C1 segment of cervical spinal cord (tissue), 14 donors: Measurements from ENCODE around the gene GOLGA6L10.
"Not testable (repeated sequence)": the region's sequence is repeated elsewhere in the genome, so short reads cannot be mapped to it uniquely, and the experiment has no call there.

Experiments
- DNase-seq, 14 donors: peaks; one replicate each; lab custom pipeline; 2025; lab: John Stamatoyannopoulos, UW

Gene GOLGA6L10

GRCh38 chr15:82342632-82343374 lies 6.5 kb downstream of the GOLGA6L10 start:
- DNase-seq, result not testable (repeated sequence)

GRCh38 chr15:82338573-82338972 lies 10.7 kb downstream of the GOLGA6L10 start:
- DNase-seq, result not testable (repeated sequence)

GRCh38 chr15:82338053-82338452 lies 11.2 kb downstream of the GOLGA6L10 start:
- not testable (repeated sequence) for DNase-seq

GRCh38 chr15:82337051-82337450 lies 12.2 kb downstream of the GOLGA6L10 start:
- not testable (repeated sequence) for DNase-seq

GRCh38 chr15:82336180-82336647 lies 13.1 kb downstream of the GOLGA6L10 start:
- DNase-seq, result not testable (repeated sequence)

- DNase-seq, result not testable (repeated sequence)
These were observed 14.3 kb downstream of the GOLGA6L10 start for GRCh38 chr15:82335006-82335405.

GRCh38 chr15:82334554-82334932 lies 14.7 kb downstream of the GOLGA6L10 start:
- DNase-seq, result not testable (repeated sequence)

- DNase-seq, result not testable (repeated sequence)
These were observed 15.4 kb downstream of the GOLGA6L10 start for GRCh38 chr15:82333603-82334553.

GRCh38 chr15:82332711-82333602 lies 16.3 kb downstream of the GOLGA6L10 start:
- not testable (repeated sequence) for DNase-seq

GRCh38 chr15:82331576-82332304 lies 17.5 kb downstream of the GOLGA6L10 start:
- DNase-seq, result not testable (repeated sequence)

GRCh38 chr15:82330921-82331320 lies 18.4 kb downstream of the GOLGA6L10 start:
- DNase-seq, result not testable (repeated sequence)

- not testable (repeated sequence) for DNase-seq
These were observed 20.2 kb downstream of the GOLGA6L10 start for GRCh38 chr15:82329039-82329438.

GRCh38 chr15:82327372-82327771 lies 21.9 kb downstream of the GOLGA6L10 start:
- DNase-seq, result not testable (repeated sequence)

- DNase-seq, result not testable (repeated sequence)
These were observed 22.4 kb downstream of the GOLGA6L10 start for GRCh38 chr15:82326896-82327295.

GRCh38 chr15:82325646-82326045 lies 23.6 kb downstream of the GOLGA6L10 start:
- DNase-seq, result not testable (repeated sequence)

- DNase-seq, result not testable (repeated sequence)
These were observed 24.4 kb downstream of the GOLGA6L10 start for GRCh38 chr15:82324831-82325230.

GRCh38 chr15:82322488-82322887 lies 26.8 kb downstream of the GOLGA6L10 start:
- not testable (repeated sequence) for DNase-seq

- DNase-seq, result not testable (repeated sequence)
These were observed 28.4 kb downstream of the GOLGA6L10 start for GRCh38 chr15:82320861-82321260.

GRCh38 chr15:82319522-82320278 lies 29.6 kb downstream of the GOLGA6L10 start:
- not testable (repeated sequence) for DNase-seq

- DNase-seq, result not testable (repeated sequence)
These were observed 31.0 kb downstream of the GOLGA6L10 start for GRCh38 chr15:82318281-82318680.
